ENCODE measurements around the gene FAM89A.
"Not testable (repeated sequence)": the region's sequence is repeated elsewhere in the genome, so short reads cannot be mapped to it uniquely, and the experiment has no call there.

FAM89A gene

DNA sequence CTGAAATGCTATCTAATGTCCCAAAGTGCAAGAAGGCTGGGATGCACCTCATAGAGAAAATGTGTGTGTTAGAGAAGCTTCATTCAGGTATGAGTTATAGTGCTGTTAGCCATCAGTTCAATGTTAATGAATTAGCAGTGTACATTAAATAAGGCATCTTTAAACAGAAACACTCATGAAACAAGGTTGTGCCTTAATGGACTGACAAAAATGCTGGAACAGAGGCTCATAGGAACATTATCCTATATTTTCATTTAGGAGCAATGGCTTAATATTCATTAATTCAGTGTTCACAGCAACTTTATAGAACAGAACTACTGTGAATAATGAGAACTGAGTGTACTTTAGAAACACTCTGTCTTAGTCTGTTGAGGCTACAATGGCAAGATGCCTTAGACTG is 15.2 kb upstream of the FAM89A start:
- DNase-seq: no peak

DNA sequence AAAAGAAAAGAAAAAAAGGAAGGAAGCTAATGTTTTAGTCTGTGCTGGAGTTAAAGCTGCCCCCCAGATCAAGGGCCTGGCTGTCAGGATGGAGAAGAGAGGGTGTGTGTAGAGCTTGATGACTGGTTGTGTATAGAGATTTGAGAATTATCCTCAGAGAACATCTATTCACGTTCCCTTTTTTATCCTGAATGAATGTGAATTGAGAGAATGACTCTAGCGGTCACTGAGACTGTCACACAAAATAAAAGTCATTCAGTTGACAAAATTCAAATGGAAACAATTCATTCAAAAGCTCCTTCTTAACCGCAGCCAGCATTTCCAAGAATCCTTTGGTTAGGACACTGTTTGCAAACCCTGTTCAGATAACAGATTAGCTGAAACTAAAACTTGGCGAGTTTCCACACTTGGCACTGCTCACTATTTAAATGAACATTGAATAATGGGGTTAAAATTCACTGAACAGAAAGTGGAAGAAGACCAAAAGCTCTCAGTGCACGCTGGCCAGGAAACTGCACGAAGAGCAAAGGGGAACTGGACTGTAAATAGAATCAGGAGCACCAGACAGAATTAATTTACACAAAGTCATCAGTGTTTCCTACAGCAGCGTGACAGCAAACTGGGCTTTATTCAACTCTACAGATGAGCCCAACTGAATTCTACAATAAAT is 13.6 kb upstream of the FAM89A start:
- DNase-seq: peak; percentile 43

GRCh38 chr1:231052777-231053176 is 12.7 kb upstream of the FAM89A start:
- no peak for DNase-seq

DNA sequence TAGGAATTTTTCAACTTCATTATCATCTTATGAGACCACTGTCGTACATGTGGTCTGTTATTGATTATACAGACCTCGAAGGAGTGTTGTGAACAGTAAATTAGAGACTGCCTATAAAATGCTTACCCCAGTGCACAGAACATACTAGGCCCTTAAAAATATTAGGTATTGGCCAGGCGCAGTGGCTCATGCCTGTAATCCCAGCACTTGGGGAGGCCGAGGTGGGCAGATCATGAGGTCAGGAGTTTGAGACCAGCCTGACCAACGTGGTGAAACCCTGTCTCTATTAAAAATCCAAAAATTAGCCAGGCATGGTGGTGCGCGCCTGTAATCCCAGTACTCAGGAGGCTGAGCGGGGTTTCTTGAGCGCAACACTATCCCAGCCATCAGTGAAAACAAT is 10.9 kb upstream of the FAM89A start:
- not testable (repeated sequence) for DNase-seq

- no peak for DNase-seq
Measured at GRCh38 chr1:231050395-231050794, 10.3 kb upstream of the FAM89A start.

GRCh38 chr1:231049121-231049979 is 9.3 kb upstream of the FAM89A start:
- no peak for DNase-seq

- DNase-seq: not testable (repeated sequence)
Measured at GRCh38 chr1:231048419-231048818, 8.4 kb upstream of the FAM89A start.

- DNase-seq: not testable (repeated sequence)
Measured at GRCh38 chr1:231047529-231047928, 7.5 kb upstream of the FAM89A start.

GRCh38 chr1:231046730-231047395 is 6.8 kb upstream of the FAM89A start:
- DNase-seq: no peak

GRCh38 chr1:231045921-231046729 is 6.1 kb upstream of the FAM89A start:
- not testable (repeated sequence) for DNase-seq

DNA sequence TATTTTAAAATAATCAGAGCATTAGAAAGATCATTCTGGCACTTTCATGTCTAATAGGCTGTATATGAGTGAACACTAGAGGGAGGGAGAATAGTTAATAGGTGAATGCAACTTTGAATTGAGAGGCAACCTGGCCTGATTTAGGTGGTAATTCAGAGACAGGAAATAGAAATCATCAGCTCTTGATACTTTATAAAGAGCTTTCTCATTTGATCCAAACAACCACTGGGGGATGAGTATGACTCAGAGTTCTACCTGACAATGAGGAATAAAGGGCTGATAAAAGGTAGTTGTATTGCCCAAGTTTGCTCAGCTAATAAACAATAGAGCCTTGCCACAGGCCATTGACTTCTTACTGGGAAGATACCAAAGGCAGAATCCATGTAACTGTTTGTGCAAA is 5.2 kb upstream of the FAM89A start:
- DNase-seq: no peak

DNA sequence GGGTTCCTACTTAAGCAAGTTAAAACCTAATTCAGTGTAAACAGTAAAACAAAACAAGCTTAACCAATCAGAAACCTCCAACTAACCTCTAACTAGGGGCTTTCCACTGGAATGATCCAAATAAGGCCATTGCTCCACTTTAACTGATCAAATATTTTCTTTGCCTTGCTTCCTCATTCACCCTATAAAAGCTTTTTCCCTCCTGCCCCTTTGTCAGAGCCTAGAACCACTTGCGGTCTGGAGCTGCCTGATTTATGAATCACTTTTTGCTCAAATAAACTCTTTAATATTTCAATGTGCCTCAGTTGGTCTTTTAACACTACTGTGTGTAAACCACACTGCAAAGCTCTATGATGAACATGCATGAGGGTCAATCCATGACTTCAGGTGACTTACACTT is 4.5 kb upstream of the FAM89A start:
- DNase-seq: no peak

- no peak for DNase-seq
Measured at GRCh38 chr1:231041719-231042261, 1.7 kb upstream of the FAM89A start.

GRCh38 chr1:231040800-231041718 is 1.0 kb upstream of the FAM89A start:
- no peak for DNase-seq

GRCh38 chr1:231039161-231040018 is 664 bp downstream of the FAM89A start:
- DNase-seq: no peak

GRCh38 chr1:231037585-231038517 is 2.2 kb downstream of the FAM89A start:
- DNase-seq: no peak

DNA sequence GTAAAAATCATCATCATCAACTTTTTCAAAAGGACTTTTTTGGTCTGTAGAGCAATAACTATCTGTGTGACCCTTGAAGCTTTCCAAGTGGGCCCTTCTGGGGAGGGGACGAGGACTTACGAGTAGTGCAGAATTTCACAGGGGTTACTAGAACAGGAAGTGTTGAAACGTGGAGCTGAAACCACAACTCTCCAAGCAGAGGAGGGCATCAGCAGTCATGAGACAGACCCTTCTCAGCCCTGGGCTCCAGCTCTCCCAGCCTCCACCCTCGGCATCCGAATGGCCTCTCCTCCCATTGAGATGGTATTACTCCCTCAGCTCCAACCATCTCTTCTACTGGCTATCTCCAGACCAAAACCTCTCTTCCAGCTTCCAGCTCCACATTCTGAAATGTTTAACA is 3.6 kb downstream of the FAM89A start:
- DNase-seq: no peak

DNA sequence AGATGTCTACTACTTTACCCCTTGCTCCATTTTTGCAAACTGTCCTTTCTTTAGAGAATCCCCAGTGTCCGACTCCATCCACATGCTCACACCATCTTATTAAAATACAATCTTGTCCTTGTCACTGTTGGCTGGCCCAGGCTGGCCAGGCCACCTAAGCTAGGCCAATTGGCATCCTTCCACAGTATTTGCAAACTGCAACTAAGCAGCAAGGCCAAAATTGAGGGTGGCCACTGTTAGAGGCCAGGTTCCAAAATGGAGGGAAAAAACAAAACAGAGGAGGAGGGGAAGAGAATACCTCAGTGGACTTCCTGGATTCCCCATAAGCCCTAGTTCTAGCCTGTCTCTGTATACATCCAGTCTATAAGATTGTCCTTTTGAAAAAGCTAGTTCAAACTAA is 4.3 kb downstream of the FAM89A start:
- DNase-seq: peak; percentile 23

- no peak for DNase-seq
Measured at GRCh38 chr1:231032963-231033362, 7.1 kb downstream of the FAM89A start.
